ENCODE results near the gene CCDC102A. TPM values are rescaled to one million over a fixed set of nuclear protein-coding genes. Genes with fewer than 3 reads are reported as not detected.

Gene CCDC102A
- total and polyA plus RNA-seq, 2 of the 13 experiments (the other 11 are each of a cell fraction or from before 2014, with no cell fraction given), result 2.1 to 2.8 TPM

- TF ChIP-seq ELK4 (CRISPR knock-in tag; IDR thresholded peaks at IDR 0.05; ENCODE audit: borderline replicate concordance) (no peak), ZFP82 (CRISPR knock-in tag; IDR thresholded peaks at IDR 0.05; ENCODE audit: borderline replicate concordance) (no peak), ZBTB49 (CRISPR knock-in tag; IDR thresholded peaks at IDR 0.05; ENCODE audit: borderline replicate concordance) (no peak), NKX3-1 (CRISPR knock-in tag; IDR thresholded peaks at IDR 0.05) (0 out of 2 replicates have a peak, but pooled peaks have one; percentile 70), ZNF749 (CRISPR knock-in tag; IDR thresholded peaks at IDR 0.05; ENCODE audit: borderline replicate concordance) (no peak), ZNF362 (CRISPR knock-in tag; IDR thresholded peaks at IDR 0.05; ENCODE audit: borderline replicate concordance) (no peak), SNAPC4 (CRISPR knock-in tag; IDR thresholded peaks at IDR 0.05) (no peak), ZNF407 (CRISPR knock-in tag; IDR thresholded peaks at IDR 0.05; ENCODE audit: not compliant biosample characterization) (no peak)
These were observed 64.3 kb downstream of the CCDC102A start (continued) for GRCh38 chr16:57471852-57472664.

Measured in HepG2 (cell line).